GM18868 (cell line): ENCODE measurements around the gene FRMPD4.
"Not testable (repeated sequence)": the region's sequence is repeated elsewhere in the genome, so short reads cannot be mapped to it uniquely, and the experiment has no call there.

Experiments
- ATAC-seq: cut with Tn5 transposase; IDR thresholded peaks from one replicate; pipeline ENCODE4 v1.9.1; 2021; ENCODE audit warnings: mild to moderate bottlenecking, moderate library complexity; ENCODE audit not compliant: unreplicated experiment

Gene FRMPD4

DNA sequence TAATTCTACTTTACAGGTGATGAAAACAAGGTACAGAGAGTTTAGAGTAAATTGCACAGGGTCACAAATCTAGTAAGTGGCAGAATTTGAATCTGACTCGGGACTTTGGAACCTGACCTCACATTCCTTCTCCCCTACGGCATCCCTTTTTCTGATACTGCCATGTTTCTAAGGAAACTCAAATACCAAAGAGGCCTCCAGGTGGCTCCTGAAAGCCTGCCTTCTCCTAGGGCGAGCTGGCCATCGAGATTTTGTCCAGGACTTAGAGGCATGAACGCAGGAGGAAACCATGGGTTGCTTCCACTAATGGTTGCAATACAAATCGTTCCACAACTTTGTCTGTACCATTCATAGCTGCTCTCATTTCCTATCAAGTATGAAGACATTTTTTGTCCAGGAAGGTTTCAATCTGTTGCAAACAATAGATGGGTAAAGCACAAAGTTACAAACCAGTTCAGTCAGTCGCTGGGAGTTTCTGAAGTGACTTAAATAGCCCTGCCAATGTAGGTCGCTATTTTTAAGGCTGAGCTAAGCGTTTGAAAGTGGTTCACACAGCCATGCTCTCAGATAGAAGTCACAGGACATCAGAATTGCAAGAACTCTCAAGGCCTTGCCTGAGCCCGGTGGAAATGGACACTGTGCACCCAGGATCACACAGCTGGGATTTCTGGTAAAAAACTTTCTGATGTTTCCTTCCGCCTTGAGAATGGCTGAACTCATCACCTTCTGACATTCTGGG, 356.3 kb downstream of the FRMPD4 start:
- no peak for ATAC-seq

DNA sequence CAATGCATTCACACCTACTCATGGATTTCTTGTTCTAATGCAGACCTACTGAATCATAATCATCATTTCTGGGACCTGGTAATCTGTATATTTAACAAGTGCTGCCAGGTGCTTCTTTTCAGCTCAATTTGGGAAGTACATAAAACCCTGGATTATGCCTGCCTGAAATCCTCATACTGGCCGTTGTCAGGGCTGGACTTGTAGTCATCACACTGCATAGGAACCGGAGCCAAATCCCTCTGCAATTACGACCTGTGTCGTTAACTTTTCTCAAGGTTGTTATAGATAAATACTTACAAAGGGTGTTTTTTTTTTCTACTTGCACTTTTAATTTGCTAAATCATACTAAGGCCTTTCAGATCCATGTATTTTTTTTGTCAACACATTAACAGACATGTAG, 358.1 kb downstream of the FRMPD4 start:
- ATAC-seq: no peak

- ATAC-seq: no peak
Observed at GRCh38 chrX:12497832-12498591, 359.7 kb downstream of the FRMPD4 start.

DNA sequence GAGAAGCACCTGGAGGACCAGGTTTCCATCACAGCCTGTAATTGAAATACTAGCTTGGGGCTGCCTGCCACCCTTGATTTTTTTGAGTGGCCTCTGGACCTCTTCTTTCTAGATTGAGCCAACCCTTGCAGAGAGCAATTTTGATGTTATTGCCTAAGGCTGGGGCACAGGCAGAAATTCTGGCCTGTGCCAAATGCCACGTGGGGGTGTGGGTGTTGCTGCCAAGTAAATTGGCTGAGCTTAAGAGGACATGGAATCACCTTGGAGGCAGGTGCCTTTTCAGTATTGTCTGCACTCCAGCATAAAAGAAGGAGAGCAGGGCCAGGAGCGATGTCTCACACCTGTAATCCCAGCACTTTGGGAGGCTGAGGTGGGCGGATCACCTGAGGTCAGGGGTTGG, 366.9 kb downstream of the FRMPD4 start:
- no peak for ATAC-seq

GRCh38 chrX:12515384-12515783, 377.1 kb downstream of the FRMPD4 start:
- peak; percentile 98 for ATAC-seq

DNA sequence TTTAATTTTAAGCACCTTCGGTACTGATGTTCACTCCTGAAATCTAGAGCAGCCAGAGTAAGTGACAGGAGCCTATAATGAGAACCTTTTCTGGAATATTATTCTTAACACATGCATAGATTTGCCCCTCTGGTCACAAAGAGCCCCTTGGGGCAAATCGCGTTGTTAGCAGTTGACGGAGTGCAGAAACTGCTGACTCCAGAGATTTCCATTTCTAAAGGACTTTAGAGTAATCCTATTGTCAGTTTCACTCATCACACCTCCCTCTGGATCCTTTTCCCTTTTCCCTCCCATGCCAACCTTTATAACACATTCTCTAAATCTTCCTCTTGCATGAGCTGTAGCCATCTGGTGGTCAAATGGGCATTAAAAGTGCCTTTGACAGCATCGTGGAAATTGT, 388.0 kb downstream of the FRMPD4 start:
- no peak for ATAC-seq

DNA sequence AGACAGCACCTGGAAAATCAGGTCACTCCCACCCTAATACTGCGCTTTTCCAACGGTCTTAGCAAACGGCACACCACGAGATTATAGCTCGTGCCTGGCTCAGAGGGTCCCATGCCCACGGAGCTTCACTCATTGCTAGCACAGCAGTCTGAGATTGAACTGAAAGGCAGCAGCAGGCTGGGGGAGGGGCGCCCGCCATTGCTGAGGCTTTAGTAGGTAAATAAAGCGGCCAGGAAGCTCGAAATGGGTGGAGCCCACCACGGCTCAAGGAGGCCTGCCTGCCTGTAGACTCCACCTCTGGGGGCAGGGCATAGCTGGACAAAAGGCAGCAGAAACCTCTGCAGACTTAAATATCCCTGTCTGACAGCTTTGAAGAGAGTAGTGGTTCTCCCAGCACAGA, 399.8 kb downstream of the FRMPD4 start:
- ATAC-seq: not testable (repeated sequence)

GRCh38 chrX:12542251-12542650, 404.0 kb downstream of the FRMPD4 start:
- not testable (repeated sequence) for ATAC-seq

DNA sequence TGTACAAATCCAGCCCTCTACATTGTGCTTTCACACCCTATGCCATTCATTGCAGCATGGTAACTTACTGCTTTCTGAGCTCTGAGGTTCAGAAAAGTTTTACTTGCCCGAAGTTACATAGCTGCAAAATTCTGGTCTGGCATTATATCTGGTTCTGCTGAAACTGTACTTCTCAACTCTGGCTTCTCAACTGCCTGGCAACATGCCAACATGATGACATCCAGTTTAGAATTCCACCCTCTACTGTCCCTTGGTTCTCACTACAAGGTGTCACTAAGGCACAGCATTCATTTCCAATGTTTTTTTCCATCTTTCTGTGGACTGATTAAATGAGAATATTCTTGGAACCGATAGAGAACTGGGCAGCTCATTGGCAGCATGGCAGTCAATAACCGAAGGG, 410.1 kb downstream of the FRMPD4 start:
- no peak for ATAC-seq

GRCh38 chrX:12548746-12549145, 410.5 kb downstream of the FRMPD4 start:
- ATAC-seq: no peak

DNA sequence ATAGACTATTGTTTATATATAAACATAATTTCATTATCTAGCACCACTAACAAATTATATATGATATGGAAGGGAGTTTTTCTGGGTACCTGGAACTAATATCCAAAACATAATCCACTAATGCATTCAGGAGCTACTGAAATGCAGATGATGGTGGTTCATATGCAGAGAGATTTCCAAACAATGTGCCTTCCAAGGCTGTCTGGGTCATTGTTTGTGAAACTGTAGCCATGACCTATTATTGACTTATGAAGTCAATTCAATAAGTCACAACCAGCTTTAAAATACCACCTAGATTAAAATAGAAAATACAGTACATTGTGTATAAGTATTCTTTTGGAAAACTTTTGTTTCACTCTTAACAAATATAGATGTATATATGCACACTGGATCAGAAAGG, 415.9 kb downstream of the FRMPD4 start:
- ATAC-seq: no peak

DNA sequence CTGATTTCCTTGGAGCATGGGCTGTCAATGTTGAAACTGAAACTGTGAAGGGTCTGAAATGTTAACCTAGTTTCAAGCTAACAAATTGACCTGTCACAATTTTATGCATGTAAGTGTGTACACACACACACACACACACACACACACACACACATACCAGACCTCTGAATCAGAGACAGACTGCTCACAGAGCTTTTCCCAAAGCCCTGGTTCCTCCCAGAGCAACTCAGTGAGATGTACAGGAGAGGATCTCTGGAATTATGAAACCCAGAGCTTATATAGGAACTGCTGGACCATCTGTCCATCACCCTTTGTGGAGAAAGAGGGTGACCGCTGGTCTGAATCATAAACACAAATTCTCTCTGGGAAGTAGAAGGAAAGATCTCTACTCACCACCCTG, 424.8 kb downstream of the FRMPD4 start:
- ATAC-seq: no peak

- no peak for ATAC-seq
Observed at GRCh38 chrX:12564221-12564620, 425.9 kb downstream of the FRMPD4 start.

GRCh38 chrX:12567857-12568256, 429.6 kb downstream of the FRMPD4 start:
- ATAC-seq: no peak

- ATAC-seq: peak; percentile 45
Observed at GRCh38 chrX:12570859-12571501, 432.7 kb downstream of the FRMPD4 start.

DNA sequence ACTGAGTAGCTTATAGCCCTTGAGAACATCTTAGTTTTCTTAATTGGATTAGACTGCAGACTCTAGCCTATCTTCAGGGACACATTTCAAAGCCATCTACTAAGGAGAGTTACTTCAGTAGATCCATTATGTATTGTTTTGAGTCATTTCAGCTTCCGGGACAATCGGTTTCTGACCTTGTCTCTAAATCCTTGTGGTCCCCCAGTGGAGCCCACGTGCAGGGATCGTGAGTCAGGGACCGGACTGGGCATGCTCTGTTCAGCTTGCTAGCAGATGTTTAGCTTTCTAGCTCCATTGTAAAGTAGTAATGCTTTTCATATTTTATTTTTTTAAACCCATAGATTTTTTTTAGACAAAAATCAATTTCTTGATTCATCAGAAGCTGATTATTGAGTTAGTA, 441.0 kb downstream of the FRMPD4 start:
- ATAC-seq: no peak

DNA sequence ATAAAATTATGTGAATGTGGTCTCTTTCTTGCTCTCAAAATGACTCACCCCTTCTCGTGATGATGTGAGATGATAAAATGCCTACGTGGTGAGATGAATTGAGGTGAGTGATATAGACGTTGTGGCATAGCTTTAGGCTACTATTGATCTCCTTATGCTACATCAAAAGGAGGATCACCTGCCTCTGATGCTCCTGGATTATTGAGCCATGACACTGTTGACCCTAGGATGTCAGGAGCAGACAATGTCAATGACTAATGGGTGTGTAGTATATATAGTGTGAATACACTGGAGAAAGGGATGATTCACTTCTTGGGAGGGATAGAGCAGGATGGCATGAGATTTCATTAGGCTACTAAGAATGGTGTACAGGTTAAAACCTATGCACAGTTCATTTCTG, 442.3 kb downstream of the FRMPD4 start:
- ATAC-seq: no peak

GRCh38 chrX:12581546-12581945, 443.3 kb downstream of the FRMPD4 start:
- ATAC-seq: no peak

DNA sequence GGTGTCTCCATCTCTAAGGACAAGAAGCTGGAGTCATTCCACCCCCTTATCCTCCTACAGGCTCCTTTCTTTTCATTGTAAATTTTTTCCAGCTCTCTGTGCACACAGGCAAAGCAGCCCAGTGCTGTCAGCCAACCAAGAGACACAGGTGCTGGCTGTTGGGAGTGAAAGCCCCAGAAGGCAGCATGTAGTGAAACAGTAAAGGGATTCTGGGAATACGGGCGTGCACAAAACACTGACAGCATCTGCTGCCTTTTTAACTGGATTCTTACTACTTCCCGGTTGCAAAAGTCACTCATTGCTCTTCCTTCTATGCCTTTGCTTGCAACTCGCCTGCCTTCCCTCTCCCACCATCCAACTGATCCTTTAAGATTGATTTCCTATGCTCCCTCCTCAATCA, 444.4 kb downstream of the FRMPD4 start:
- ATAC-seq: no peak

GRCh38 chrX:12583543-12583942, 445.3 kb downstream of the FRMPD4 start:
- no peak for ATAC-seq

DNA sequence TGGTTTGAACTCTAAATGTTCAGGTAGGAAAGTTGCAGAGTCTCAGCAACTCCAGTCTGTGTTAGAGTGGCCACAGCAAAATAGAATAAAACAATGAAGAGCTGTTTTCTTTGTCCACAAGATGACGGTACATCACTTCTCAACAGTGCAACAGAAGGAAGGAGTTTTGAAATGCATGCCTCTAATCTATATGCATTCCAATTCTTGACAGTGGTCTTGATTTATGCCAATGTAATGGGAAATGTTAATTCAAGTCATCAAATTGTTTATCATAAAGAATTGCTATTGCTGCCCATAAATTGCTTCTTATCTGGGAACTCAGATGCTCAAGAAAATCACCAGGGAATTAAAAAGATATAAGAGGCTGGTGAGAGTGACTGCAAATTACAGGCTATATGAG, 457.4 kb downstream of the FRMPD4 start:
- ATAC-seq: no peak

GRCh38 chrX:12610079-12610478, 471.8 kb downstream of the FRMPD4 start:
- no peak for ATAC-seq
